ENCODE results near the gene HEMK1.

GRCh38 chr3:50585919-50586762, 16.8 kb downstream of the HEMK1 start:
- TF ChIP-seq CTCF (IDR thresholded peaks at IDR 0.05) (no peak), EZH2 (IDR thresholded peaks at IDR 0.05; ENCODE audit: borderline replicate concordance, insufficient read depth, low read depth, low read length, poor library complexity, severe bottlenecking) (no peak)

Measured in B cell (primary cell).